Type B pancreatic cell (in vitro differentiated cells): ENCODE data around the gene EXPH5. TPM values are rescaled to one million over a fixed set of nuclear protein-coding genes. Genes with fewer than 3 reads are reported as not detected.

Experiments
- DNase-seq: peaks from one replicate; pipeline ENCODE4 v3.0.0; 2021; ENCODE audit warnings: mixed read lengths; ENCODE audit not compliant: unreplicated experiment; ENCODE audit errors: extremely low spot score
- H3K27ac Mint-ChIP-seq: 2 replicates; pipeline ENCODE4 v1.8.0; 2021; ENCODE audit warnings: mild to moderate bottlenecking, mixed read lengths
- H3K27me3 Mint-ChIP-seq: 2 replicates; pipeline ENCODE4 v1.8.0; 2021; ENCODE audit warnings: mixed read lengths
- H3K36me3 Mint-ChIP-seq: 2 replicates; pipeline ENCODE4 v1.8.0; 2021; ENCODE audit warnings: mixed read lengths
- H3K4me1 Mint-ChIP-seq: one replicate; pipeline ENCODE4 v1.8.0; 2021; ENCODE audit warnings: mixed read lengths; ENCODE audit not compliant: unreplicated experiment
- H3K4me3 Mint-ChIP-seq: 2 replicates; pipeline ENCODE4 v1.8.0; 2021; ENCODE audit warnings: mild to moderate bottlenecking, mixed read lengths
- H3K9me3 Mint-ChIP-seq: 2 replicates; pipeline ENCODE4 v1.8.0; 2021; ENCODE audit warnings: mixed read lengths
- CTCF ChIP-seq: fragments of 200-600 bp; sonication (generic); conservative IDR thresholded peaks from 2 replicates; pipeline ENCODE4 v1.5.0; 2021; ENCODE audit warnings: antibody characterized with exemption, mild to moderate bottlenecking
- total RNA-seq: library from RNA; stranded (reverse); gene quantifications from 2 replicates; pipeline ENCODE4 v1.2.1, GENCODE V29; 2021; ENCODE audit warnings: low replicate concordance

Gene EXPH5
- total RNA-seq, 1 donor from 2014 or later, result 15.2 TPM

- H3K9me3 Mint-ChIP-seq, result no peaks in the 10 kb centered on the region
- no peak for DNase-seq
- peaks cover 1% of the 10 kb centered on the region for H3K4me1 Mint-ChIP-seq
- no peak overlapping the region for H3K4me3 Mint-ChIP-seq
- H3K36me3 Mint-ChIP-seq, result no peaks in the 10 kb centered on the region
- no peak for TF ChIP-seq CTCF
- no peaks in the 10 kb centered on the region for H3K27me3 Mint-ChIP-seq
- H3K27ac Mint-ChIP-seq, result no peak overlapping the region
Measured at GRCh38 chr11:108614086-108614485, 20.5 kb upstream of the EXPH5 start.

DNA sequence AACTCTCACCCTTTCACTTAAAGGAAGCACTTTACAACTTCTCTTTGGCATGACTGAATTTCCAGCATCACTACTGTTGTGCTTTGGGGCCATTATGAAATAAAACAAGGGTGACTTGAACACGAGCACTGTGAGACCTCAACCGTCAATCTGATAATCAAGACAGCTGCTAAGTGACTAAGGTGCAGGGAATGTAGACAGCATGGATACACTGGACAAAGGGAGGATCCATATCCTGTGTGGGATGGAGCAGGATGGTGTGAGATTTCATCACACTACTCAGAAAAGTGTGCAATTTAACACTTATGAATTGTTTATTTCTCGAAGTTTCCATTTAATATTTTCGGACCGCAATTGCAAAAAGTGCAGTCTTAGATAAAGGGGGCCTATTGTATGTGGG lies 16.1 kb upstream of the EXPH5 start:
- peak overlapping the region; percentile 7 for H3K27ac Mint-ChIP-seq
- no peaks in the 10 kb centered on the region for H3K9me3 Mint-ChIP-seq
- no peak for DNase-seq
- peaks cover 5% of the 10 kb centered on the region for H3K4me1 Mint-ChIP-seq
- TF ChIP-seq CTCF, result no peak
- H3K27me3 Mint-ChIP-seq, result no peaks in the 10 kb centered on the region
- H3K36me3 Mint-ChIP-seq, result no peaks in the 10 kb centered on the region
- H3K4me3 Mint-ChIP-seq, result no peak overlapping the region

DNA sequence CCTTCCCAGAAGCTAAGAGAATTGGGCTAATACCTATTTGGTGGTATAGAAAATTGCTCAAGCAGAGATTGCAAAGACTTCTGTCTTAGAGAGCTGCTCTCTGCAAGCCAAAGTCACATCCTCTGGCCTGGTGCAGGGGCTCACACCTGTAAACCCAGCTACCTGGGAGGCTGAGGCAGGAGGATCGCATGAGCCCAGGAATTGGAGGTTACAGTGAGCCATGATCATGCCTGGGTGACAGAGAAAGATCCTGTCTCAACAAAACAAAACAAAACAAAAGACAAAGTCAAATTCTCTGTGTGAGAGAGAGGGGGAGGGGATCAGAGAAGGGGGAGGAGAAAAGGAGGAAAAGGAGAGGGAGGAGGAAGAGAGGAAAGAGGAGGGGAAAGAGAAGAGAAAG lies 15.0 kb upstream of the EXPH5 start:
- Mint-ChIP-seq H3K4me1 (peaks cover 5% of the 10 kb centered on the region), H3K27ac (no peak overlapping the region)
- no peak for TF ChIP-seq CTCF

GRCh38 chr11:108606495-108607160 lies 13.1 kb upstream of the EXPH5 start:
- Mint-ChIP-seq H3K36me3 (no peaks in the 10 kb centered on the region), H3K27me3 (no peaks in the 10 kb centered on the region), H3K9me3 (no peaks in the 10 kb centered on the region), H3K27ac (no peak overlapping the region), H3K4me3 (no peak overlapping the region), H3K4me1 (peaks cover 5% of the 10 kb centered on the region)
- DNase-seq, result no peak
- TF ChIP-seq CTCF, result no peak

More for the DNA sequence above, 15.0 kb upstream of the EXPH5 start:
- no peak overlapping the region for H3K4me3 Mint-ChIP-seq
- no peaks in the 10 kb centered on the region for H3K27me3 Mint-ChIP-seq
- no peaks in the 10 kb centered on the region for H3K9me3 Mint-ChIP-seq
- no peaks in the 10 kb centered on the region for H3K36me3 Mint-ChIP-seq
- no peak for DNase-seq

- TF ChIP-seq CTCF, result no peak
- Mint-ChIP-seq H3K4me3 (no peak overlapping the region), H3K9me3 (no peaks in the 10 kb centered on the region), H3K36me3 (no peaks in the 10 kb centered on the region), H3K27me3 (no peaks in the 10 kb centered on the region), H3K4me1 (peaks cover 5% of the 10 kb centered on the region), H3K27ac (no peak overlapping the region)
- no peak for DNase-seq
Measured at GRCh38 chr11:108606070-108606469, 12.5 kb upstream of the EXPH5 start.
